Vagina (tissue), 2 donors: Measurements from ENCODE around the gene ULK4.

Source experiments
- POLR2A ChIP-seq, 2 donors: fragments of 450-650 bp; IDR thresholded peaks; one replicate each; pipeline ENCODE4 v1.6.1; 2017; ENCODE audit warnings: antibody characterized with exemption in 2 of 2, mild to moderate bottlenecking in 2 of 2, moderate library complexity in 2 of 2
- POLR2AphosphoS5 ChIP-seq, 2 donors: sonication (generic); formaldehyde crosslinking; IDR thresholded peaks; one replicate each; pipeline ENCODE4 v1.9.0; 2017; ENCODE audit warnings: antibody characterized with exemption in 2 of 2, mild to moderate bottlenecking in 2 of 2, low read depth in 1 of 2; ENCODE audit not compliant: insufficient read depth in 1 of 2
- TF ChIP-seq, protein P1 (sequence below), 3 experiments: fragments of 450-650 bp in 2 of 3; fragments of 200-600 bp in 1 of 3; sonication (generic) in 1 of 3; IDR thresholded peaks; one replicate each; pipeline ENCODE4 v1.5.1; 2017 to 2019; ENCODE audit warnings: antibody characterized with exemption in 3 of 3, mild to moderate bottlenecking in 2 of 3, moderate library complexity in 2 of 3

DNA sequence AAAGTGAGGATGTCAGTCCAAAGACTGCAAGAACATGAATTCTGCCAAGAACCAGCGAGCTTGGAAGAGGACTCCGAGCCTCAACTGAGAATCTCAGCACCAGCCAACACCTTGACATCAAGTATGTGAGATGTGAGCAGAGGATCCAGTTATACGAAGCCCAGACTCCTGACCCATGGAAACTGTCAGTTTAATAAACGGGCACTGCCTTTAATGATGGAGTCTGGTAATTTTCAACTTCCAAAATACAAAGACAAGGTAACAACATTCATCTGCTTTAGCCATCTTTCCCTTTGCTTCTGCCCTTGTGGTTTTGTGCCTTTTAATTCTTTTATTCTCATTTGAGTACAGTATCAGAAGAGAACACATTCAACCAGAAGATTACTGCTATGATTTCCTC lies 211.9 kb downstream of the ULK4 start:
- TF ChIP-seq, protein P1, sequence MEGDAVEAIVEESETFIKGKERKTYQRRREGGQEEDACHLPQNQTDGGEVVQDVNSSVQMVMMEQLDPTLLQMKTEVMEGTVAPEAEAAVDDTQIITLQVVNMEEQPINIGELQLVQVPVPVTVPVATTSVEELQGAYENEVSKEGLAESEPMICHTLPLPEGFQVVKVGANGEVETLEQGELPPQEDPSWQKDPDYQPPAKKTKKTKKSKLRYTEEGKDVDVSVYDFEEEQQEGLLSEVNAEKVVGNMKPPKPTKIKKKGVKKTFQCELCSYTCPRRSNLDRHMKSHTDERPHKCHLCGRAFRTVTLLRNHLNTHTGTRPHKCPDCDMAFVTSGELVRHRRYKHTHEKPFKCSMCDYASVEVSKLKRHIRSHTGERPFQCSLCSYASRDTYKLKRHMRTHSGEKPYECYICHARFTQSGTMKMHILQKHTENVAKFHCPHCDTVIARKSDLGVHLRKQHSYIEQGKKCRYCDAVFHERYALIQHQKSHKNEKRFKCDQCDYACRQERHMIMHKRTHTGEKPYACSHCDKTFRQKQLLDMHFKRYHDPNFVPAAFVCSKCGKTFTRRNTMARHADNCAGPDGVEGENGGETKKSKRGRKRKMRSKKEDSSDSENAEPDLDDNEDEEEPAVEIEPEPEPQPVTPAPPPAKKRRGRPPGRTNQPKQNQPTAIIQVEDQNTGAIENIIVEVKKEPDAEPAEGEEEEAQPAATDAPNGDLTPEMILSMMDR (IDR thresholded peaks at IDR 0.05), result no peak
- TF ChIP-seq POLR2A (IDR thresholded peaks at IDR 0.05), result no peak
- TF ChIP-seq POLR2AphosphoS5 (IDR thresholded peaks at IDR 0.05; ENCODE audit: insufficient read depth in 1 of 2, low read depth in 1 of 2), result no peak
